TTC549 (cell line): ENCODE results near the gene HEXA.
"Not testable (repeated sequence)": the region's sequence is repeated elsewhere in the genome, so short reads cannot be mapped to it uniquely, and the experiment has no call there.

ENCODE experiments used
- FAIRE-seq: peaks from 2 replicates; lab custom pipeline; 2012; peaks lifted over from hg19 to GRCh38; lab: Jason Lieb, UNC

The HEXA gene

DNA sequence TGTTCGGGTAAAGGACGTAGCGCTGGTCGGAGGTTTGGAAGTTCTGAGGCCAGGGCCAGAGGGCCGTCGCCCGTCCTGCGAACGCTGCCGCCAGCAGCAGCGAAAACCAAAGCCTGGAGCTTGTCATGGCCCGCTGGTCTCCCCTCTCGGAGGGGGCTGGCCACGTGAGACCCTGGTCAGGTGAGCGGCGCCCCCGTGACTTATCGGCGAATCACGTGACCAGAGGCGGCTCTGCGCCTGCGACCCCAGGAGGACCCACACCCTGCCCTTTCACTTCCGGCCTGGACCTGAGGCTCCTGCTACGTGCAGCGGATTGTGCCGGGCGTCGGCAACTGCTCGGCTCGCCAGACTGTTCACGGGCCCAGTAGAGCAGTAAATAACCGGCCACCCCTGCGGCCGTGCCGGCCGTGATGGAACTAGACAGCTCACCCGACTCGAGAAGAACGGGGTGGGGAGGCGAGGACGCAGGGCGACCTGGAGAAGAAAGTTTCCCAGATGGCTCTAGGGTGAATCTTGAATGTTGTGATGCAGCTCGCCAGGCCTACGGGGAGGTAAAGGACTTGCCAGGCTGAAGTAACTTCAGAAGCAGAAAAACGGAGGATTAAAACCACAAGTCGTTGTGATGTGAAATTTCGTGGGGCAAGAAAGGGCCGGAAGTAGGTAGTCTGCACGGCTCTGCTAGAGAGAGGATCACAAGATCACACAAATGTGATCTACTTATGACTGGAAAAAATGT, at the start of gene HEXA:
TSS of gene HEXA (minus strand) at position 169 of the 736 bp plus-strand sequence. CDS start at position 127, 42 bp downstream.
- no peak for FAIRE-seq

GRCh38 chr15:72423256-72423655, 47.4 kb upstream of the HEXA start:
- FAIRE-seq, result no peak

DNA sequence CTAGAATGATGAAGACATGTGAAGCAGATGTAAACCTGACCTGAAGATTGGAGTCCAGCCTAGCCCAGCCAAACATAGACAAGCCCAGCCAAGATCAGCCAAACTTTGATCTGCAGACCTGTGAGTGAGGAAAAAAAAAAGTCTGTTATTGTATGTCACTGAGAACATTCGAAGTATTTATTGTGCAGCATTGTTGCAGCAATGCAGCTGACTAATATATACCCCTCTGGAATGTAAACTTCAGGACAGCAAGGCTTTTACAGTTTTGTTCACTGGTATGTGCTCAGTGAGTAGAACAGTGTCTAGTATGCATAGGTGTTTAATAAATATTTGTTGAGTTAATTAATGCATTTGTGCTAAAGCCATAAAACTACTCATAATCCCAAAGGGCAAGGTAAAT, 45.7 kb upstream of the HEXA start:
- no peak for FAIRE-seq

GRCh38 chr15:72420576-72420975, 44.8 kb upstream of the HEXA start:
- FAIRE-seq, result no peak

GRCh38 chr15:72419768-72420167, 44.0 kb upstream of the HEXA start:
- FAIRE-seq, result not testable (repeated sequence)

GRCh38 chr15:72415304-72415703, 39.5 kb upstream of the HEXA start:
- FAIRE-seq, result no peak

DNA sequence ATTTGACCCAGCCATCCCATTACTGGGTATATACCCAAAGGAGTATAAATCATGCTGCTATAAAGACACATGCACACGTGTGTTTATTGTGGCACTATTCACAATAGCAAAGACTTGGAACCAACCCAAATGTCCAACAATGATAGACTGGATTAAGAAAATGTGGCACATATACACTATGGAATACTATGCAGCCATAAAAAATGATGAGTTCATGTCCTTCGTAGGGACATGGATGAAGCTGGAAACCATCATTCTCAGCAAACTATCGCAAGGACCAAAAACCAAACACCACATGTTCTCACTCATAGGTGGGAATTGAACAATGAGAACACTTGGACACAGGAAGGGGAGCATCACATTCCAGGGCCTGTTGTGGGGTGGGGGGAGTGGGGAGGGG, 37.5 kb upstream of the HEXA start:
- FAIRE-seq, result not testable (repeated sequence)

DNA sequence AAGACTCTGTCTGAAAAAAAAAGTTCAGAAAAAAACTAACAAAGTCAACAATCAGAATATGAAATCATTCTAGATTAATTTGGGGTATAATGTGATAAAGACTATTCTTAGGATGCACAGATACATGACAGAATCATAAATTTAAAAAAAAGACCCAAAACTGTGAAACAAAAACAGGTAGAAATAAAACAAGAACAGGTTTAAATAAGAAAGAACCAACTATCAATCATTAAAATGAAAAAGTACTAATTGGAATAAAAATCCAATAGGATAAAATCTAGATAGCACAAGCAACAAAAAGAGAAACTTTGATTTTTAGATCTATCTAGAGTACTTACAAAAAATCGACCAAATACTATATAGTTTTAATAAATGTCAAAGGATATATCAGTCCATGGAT, 35.7 kb upstream of the HEXA start:
- no peak for FAIRE-seq

DNA sequence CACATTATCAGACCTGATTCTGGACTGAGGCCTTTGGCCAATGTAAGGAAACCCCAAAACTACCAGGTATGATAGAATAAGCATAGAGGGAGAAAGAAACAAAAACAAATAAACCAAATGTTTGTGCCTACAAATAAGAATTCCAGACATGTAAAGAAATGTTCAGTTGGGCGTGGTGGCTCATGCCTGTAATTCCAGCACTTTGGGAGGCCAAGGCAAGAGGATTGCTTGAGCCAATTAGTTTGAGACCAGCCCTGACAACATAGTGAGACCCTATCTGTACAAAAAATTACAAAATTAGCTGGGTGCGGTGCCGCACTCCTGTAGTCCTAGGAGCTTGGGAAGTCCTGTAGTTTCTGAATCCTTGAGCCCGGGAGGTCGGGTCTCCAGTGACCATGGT, 35.3 kb upstream of the HEXA start:
- FAIRE-seq, result no peak

- FAIRE-seq, result no peak
Observed at GRCh38 chr15:72406936-72407335, 31.1 kb upstream of the HEXA start.

GRCh38 chr15:72404841-72405240, 29.0 kb upstream of the HEXA start:
- FAIRE-seq, result no peak

DNA sequence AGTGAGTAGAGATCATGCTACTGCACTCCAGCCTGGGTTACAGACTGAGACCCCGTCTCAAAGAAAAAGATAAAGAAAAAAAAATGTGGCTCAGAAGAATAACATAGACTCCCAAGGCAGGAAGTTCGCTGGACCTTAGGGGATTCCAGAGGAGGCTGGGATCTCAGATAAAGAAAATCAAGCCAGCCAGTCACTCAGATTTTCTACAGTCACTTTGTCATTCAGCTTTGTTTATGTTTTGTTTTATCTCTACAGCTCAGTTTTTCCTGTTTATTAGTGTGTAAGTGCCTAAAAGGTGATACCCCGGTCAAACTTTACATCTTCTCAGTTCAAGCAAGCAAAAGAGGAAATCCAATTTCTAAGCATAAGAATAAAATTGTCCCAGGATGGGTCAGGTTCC, 28.5 kb upstream of the HEXA start:
- FAIRE-seq, result no peak

- FAIRE-seq, result no peak
Observed at GRCh38 chr15:72402726-72403125, 26.9 kb upstream of the HEXA start.

GRCh38 chr15:72398648-72399047, 22.8 kb upstream of the HEXA start:
- no peak for FAIRE-seq

DNA sequence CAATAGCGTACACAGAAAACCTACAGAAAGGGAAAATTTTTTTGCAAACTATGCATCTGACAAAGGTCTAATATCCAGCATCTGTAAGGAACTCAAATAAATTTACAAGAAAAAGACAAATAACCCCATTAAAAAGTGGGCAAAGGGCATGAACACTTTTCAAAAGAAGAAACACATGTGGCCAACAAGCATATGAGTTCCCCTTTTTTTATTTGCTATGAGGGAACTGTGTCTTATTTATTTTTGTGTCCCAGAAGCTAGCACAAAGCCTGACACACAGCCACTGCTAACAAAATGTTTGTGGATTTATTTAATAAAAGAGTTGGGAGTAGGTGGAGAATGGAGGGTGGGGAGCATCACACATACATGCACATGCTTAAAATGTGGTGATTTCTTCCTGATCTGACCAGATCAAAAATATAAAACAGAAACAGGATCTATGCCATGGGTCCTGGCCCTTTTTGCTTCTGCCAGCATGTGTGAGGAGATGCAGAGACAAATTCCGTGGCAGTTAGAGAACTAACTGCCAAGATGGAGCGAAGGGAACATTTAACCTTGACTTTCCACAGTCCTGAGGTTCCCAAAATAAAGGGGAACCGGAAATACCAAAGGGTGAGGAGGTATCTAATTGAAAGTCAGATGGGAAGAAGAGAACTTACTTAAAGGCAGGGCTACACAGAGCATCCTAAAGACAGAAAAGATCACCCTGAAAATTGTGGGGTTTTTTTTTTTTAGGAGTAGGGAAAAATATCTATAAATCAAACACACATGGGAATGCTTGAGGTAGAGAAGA, 22.2 kb upstream of the HEXA start, which contains the start of gene TMEM202:
TSS of gene TMEM202 (plus strand) at position 510 of the 793 bp plus-strand sequence. CDS start at position 532, 22 bp downstream.
- no peak for FAIRE-seq

- not testable (repeated sequence) for FAIRE-seq
Observed at GRCh38 chr15:72396331-72396730, 20.5 kb upstream of the HEXA start.

GRCh38 chr15:72389231-72389630, 13.4 kb upstream of the HEXA start:
- FAIRE-seq, result no peak

- no peak for FAIRE-seq
Observed at GRCh38 chr15:72387741-72388140, 11.9 kb upstream of the HEXA start.

DNA sequence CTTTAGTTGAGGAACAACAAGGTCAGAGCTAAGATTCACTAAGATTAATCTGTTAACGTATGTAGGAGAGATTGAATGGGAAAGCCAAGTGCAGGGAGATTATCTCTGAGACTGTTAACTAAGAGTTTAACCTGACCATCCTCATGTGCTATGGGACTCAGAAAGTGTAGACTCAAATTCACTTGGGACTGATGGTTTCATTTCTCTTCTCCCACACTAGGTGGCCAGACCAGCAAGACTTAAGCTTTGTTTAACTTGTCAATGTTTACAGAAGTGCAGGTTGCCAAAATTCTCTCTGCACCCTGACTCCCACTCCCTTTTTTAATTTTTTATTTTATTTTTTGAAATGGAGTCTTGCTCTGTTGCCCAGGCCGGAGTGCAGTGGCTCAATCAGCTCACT, 6.3 kb upstream of the HEXA start:
- FAIRE-seq, result no peak

GRCh38 chr15:72380743-72381142, 4.9 kb upstream of the HEXA start:
- no peak for FAIRE-seq

DNA sequence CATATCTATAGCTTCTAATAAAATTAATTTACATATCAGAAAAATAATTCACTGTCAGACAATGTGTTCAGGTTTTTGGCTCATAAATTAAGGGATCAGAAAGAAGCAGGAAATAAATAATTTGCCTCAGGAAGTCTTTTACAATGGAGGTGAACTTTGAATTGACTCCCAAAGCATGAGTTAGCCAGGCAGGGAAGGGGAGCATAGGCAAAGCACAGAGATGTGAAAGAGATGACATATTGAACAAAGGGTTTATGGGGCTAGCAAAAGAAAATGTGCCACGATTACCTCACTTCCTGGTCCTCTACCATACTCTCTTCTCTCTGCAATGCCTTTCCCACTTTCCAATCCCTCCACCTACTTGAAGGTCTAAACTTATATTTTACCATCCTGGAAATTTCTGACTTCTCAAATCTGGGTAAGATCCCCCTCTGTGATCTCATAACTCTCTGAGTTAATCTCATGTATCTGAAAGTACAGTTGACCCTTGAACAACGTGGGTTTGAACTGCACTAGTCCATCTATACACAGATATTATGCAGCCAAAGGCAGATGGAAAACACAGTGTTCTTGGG, 4.1 kb upstream of the HEXA start:
- no peak for FAIRE-seq

DNA sequence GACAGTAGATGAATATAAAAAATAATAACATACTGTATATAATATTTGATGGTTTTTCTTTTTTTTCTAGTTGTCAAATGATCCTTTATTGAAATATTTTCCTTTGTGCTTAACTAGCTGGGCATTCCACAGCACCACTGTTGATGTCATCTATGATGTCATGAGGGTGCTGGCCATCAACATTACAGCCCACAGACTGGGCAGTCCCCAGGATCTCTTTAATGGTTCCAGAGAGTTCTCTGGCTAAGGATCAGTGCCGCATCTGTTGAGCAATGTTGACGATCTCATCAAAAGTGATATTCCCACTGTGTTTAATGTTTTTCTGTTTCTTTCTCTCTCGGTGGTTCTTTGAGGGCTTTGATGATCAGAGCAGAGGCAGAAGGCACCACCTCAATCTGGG, 3.3 kb upstream of the HEXA start:
- not testable (repeated sequence) for FAIRE-seq

GRCh38 chr15:72377331-72377730, 1.5 kb upstream of the HEXA start:
- FAIRE-seq, result no peak
